Spleen (tissue), 7 donors: ENCODE results near the gene NFX1.

ENCODE experiments used
- POLR2A ChIP-seq, 3 donors: fragments of 450-650 bp; IDR thresholded peaks; one replicate each; pipeline ENCODE4 v1.5.1; 2017; ENCODE audit warnings: antibody characterized with exemption in 3 of 3, mild to moderate bottlenecking in 1 of 3
- POLR2AphosphoS5 ChIP-seq, 3 donors: sonication (generic); formaldehyde crosslinking; IDR thresholded peaks; one replicate each; pipeline ENCODE4 v1.5.1; 2017; ENCODE audit warnings: antibody characterized with exemption in 3 of 3
- TF ChIP-seq, protein P1 (sequence below), 11 experiments: fragments of 200-600 bp in 7 of 11; fragments of 450-650 bp in 4 of 11; sonication (generic) in 4 of 11; IDR thresholded peaks in 8 of 11; conservative IDR thresholded peaks in 3 of 11; 1 replicate in 7 of 11; 2 replicates in 4 of 11; pipeline versions ENCODE4 v1.4.0 to v1.8.0; 2016 to 2021; ENCODE audit warnings: antibody characterized with exemption in 11 of 11, inconsistent platforms in 4 of 11, mild to moderate bottlenecking in 1 of 11
- donor health status: DM: no; HTN: no; CAD: no; lungs with moderate emphysema.
- donor health status: DM: no; HTN: no; CAD: no.
- donor health status: DM: no; HTN: no; CAD: no.

DNA sequence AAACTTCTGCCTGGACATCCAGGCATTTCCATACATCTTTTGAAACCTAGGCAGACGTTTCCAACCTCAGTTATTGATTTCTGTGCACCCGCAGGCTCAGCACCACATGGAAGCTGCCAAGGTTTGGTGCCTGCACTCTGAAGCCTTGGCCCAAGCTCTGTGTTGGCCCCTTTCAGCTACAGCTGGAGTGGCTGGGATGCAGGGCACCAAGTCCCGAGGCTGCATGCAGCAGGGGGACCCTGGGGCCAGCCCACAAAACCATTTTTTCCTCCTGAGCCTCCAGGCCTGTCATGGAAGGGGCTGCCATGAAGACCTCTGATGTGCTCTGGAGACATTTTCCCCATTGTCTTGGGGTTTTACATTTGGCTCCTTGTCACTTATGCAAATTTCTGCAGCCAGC, 49.9 kb downstream of the NFX1 start:
- TF ChIP-seq, protein P1, sequence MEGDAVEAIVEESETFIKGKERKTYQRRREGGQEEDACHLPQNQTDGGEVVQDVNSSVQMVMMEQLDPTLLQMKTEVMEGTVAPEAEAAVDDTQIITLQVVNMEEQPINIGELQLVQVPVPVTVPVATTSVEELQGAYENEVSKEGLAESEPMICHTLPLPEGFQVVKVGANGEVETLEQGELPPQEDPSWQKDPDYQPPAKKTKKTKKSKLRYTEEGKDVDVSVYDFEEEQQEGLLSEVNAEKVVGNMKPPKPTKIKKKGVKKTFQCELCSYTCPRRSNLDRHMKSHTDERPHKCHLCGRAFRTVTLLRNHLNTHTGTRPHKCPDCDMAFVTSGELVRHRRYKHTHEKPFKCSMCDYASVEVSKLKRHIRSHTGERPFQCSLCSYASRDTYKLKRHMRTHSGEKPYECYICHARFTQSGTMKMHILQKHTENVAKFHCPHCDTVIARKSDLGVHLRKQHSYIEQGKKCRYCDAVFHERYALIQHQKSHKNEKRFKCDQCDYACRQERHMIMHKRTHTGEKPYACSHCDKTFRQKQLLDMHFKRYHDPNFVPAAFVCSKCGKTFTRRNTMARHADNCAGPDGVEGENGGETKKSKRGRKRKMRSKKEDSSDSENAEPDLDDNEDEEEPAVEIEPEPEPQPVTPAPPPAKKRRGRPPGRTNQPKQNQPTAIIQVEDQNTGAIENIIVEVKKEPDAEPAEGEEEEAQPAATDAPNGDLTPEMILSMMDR (IDR thresholded peaks at IDR 0.05 in 8 of 11, conservative IDR thresholded peaks at IDR 0.05 in 3 of 11), result no peak
- TF ChIP-seq POLR2A (IDR thresholded peaks at IDR 0.05) (no peak), POLR2AphosphoS5 (IDR thresholded peaks at IDR 0.05) (no peak)
